ENCODE measurements around the gene HSP90AB1. TPM values are rescaled to one million over a fixed set of nuclear protein-coding genes. Genes with fewer than 3 reads are reported as not detected.

Gene HSP90AB1
- total and polyA plus RNA-seq, 9 of the 15 experiments (the other 6 are each of a cell fraction or from before 2014, with no cell fraction given) = 1,780 to 3,358 (median 2,262) TPM

DNA sequence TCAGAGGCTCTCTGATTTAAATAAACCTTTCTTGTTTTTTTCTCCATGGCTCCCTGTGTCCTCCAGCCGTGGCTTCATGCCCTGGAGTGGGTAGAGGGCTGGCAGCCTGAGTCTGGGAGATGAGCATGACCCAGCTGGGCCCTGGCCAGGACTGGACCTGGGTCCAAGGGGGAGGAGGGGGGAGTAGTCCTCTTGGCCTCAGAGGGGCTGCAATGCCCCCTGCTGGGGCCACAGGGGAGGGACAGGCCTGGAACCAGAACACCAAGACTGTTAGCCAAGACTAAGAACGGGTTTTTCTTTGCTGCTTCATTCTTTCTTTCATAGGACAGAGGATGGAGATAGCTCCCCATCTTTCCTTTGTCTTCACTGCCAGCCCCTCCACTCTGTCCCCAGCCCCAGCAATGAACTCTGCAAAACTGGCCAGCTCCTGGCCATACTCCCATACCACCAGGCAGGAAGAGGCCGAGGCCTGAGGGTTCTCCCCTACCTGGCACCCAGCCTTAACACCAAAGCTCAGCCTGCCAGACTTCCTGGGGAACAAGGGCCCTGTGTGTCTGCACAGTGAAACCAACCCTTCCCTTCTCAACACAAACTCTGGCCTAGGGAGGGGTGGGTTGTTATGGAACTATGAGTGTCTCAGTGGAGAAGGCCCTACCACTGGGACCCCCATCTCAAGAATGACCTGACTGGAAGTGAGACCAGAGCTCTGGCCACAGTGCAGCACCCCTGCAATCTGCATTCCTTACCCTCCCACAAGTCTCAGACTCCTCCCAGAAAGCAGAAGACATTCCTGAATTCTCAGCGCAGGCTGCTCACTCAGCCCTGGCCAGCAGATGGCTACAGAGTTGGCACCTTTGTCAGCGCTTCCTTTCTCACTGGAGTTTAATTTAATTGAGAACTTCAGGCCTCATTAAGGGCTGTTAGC, 12.5 kb upstream of the HSP90AB1 start (continued):
- TF ChIP-seq, protein P1, sequence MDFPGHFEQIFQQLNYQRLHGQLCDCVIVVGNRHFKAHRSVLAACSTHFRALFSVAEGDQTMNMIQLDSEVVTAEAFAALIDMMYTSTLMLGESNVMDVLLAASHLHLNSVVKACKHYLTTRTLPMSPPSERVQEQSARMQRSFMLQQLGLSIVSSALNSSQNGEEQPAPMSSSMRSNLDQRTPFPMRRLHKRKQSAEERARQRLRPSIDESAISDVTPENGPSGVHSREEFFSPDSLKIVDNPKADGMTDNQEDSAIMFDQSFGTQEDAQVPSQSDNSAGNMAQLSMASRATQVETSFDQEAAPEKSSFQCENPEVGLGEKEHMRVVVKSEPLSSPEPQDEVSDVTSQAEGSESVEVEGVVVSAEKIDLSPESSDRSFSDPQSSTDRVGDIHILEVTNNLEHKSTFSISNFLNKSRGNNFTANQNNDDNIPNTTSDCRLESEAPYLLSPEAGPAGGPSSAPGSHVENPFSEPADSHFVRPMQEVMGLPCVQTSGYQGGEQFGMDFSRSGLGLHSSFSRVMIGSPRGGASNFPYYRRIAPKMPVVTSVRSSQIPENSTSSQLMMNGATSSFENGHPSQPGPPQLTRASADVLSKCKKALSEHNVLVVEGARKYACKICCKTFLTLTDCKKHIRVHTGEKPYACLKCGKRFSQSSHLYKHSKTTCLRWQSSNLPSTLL (IDR thresholded peaks at IDR 0.05) = no peak
- TF ChIP-seq CSDE1 (IDR thresholded peaks at IDR 0.05) (no peak), ZNF583 (CRISPR knock-in tag; IDR thresholded peaks at IDR 0.05) (no peak), ZBTB1 (CRISPR knock-in tag; IDR thresholded peaks at IDR 0.05; ENCODE audit: borderline replicate concordance, low read depth) (no peak), HDAC3 (IDR thresholded peaks at IDR 0.05; ENCODE audit: borderline replicate concordance, partially characterized antibody) (no peak), RBM39 (optimal IDR thresholded peaks at IDR 0.05; ENCODE audit: low read depth, low read length) (peak; percentile 53), RB1 (IDR thresholded peaks at IDR 0.05; ENCODE audit: low read depth) (peak; percentile 51; the same call in 1 of the 2 replicates), SPI1 (IDR thresholded peaks at IDR 0.05; ENCODE audit: borderline replicate concordance, low read depth, low read length) (0 out of 2 replicates have a peak, but pooled peaks have one; percentile 19), SUPT5H (IDR thresholded peaks at IDR 0.05) (no peak), JUND (IDR thresholded peaks at IDR 0.05; ENCODE audit: borderline replicate concordance, low read depth, low read length) (peak; percentile 40; the same call in 1 of the 2 replicates), JUND (tag; IDR thresholded peaks at IDR 0.05; ENCODE audit: borderline replicate concordance, low read depth, low read length) (no peak; the same call in 2 of the 3 replicates), POLR2AphosphoS2 (IDR thresholded peaks at IDR 0.05; ENCODE audit: low read length) (no peak), PRPF4 (IDR thresholded peaks at IDR 0.05; ENCODE audit: insufficient read depth, low read depth, low read length, poor library complexity, severe bottlenecking) (no peak), FOXA3 (CRISPR knock-in tag; conservative IDR thresholded peaks at IDR 0.05 in 1 of 2, IDR thresholded peaks at IDR 0.05 in 1 of 2) (no peak), FIP1L1 (IDR thresholded peaks at IDR 0.05; ENCODE audit: low read depth, low read length, poor library complexity, severe bottlenecking) (no peak), RBFOX2 (IDR thresholded peaks at IDR 0.05; ENCODE audit: low read depth, low read length) (0 out of 2 replicates have a peak, but pooled peaks have one; percentile 36)
- TF ChIP-seq, protein P2, sequence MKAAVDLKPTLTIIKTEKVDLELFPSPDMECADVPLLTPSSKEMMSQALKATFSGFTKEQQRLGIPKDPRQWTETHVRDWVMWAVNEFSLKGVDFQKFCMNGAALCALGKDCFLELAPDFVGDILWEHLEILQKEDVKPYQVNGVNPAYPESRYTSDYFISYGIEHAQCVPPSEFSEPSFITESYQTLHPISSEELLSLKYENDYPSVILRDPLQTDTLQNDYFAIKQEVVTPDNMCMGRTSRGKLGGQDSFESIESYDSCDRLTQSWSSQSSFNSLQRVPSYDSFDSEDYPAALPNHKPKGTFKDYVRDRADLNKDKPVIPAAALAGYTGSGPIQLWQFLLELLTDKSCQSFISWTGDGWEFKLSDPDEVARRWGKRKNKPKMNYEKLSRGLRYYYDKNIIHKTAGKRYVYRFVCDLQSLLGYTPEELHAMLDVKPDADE (conservative IDR thresholded peaks at IDR 0.05; ENCODE audit: control insufficient read depth, low read depth, low read length) = no peak
- TF ChIP-seq, protein P3, sequence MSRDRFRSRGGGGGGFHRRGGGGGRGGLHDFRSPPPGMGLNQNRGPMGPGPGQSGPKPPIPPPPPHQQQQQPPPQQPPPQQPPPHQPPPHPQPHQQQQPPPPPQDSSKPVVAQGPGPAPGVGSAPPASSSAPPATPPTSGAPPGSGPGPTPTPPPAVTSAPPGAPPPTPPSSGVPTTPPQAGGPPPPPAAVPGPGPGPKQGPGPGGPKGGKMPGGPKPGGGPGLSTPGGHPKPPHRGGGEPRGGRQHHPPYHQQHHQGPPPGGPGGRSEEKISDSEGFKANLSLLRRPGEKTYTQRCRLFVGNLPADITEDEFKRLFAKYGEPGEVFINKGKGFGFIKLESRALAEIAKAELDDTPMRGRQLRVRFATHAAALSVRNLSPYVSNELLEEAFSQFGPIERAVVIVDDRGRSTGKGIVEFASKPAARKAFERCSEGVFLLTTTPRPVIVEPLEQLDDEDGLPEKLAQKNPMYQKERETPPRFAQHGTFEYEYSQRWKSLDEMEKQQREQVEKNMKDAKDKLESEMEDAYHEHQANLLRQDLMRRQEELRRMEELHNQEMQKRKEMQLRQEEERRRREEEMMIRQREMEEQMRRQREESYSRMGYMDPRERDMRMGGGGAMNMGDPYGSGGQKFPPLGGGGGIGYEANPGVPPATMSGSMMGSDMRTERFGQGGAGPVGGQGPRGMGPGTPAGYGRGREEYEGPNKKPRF (IDR thresholded peaks at IDR 0.05; ENCODE audit: low read depth, low read length) = no peak
- TF ChIP-seq, protein P4, sequence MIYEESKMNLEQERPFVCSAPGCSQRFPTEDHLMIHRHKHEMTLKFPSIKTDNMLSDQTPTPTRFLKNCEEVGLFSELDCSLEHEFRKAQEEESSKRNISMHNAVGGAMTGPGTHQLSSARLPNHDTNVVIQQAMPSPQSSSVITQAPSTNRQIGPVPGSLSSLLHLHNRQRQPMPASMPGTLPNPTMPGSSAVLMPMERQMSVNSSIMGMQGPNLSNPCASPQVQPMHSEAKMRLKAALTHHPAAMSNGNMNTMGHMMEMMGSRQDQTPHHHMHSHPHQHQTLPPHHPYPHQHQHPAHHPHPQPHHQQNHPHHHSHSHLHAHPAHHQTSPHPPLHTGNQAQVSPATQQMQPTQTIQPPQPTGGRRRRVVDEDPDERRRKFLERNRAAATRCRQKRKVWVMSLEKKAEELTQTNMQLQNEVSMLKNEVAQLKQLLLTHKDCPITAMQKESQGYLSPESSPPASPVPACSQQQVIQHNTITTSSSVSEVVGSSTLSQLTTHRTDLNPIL (CRISPR knock-in tag; IDR thresholded peaks at IDR 0.05) = no peak

All from K562 (cell line).